ENCODE data around the gene ZBTB43.
"Not testable (repeated sequence)": the region's sequence is repeated elsewhere in the genome, so short reads cannot be mapped to it uniquely, and the experiment has no call there.

Gene ZBTB43

GRCh38 chr9:126793686-126794417 lies 11.0 kb upstream of the ZBTB43 start:
- no peak for FAIRE-seq
- no peak for DNase-seq (ENCODE audit: insufficient read length)
- no peak for TF ChIP-seq POLR2AphosphoS5 (IDR thresholded peaks at IDR 0.05; ENCODE audit: low read depth, low read length)
- no peak for TF ChIP-seq POLR2A (IDR thresholded peaks at IDR 0.05; ENCODE audit: low read depth, low read length)
- TF ChIP-seq TAF1 (IDR thresholded peaks at IDR 0.05; ENCODE audit: borderline replicate concordance, low read depth, low read length) = no peak

DNA sequence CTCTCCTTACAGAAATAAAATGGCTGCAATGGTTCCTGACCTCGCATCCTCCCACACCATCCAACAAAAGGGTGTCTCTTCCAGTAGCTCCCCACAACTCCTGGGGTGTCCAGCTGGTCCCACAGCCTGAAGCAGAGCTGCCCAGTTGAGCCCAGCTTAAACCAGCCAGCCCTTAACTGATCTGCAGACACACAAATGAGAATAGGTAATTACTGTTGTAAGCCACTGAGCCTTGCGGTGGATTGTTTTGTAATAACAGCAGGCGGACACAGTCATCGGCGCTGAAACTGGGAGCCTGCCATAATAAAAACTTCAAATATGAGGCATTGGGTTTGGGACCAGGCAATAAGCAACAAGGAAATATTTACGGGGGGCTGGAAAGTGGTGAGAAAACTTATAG lies 10.4 kb upstream of the ZBTB43 start:
- FAIRE-seq = no peak
- no peak for TF ChIP-seq TAF1 (IDR thresholded peaks at IDR 0.05; ENCODE audit: borderline replicate concordance, low read depth, low read length)
- no peak for TF ChIP-seq POLR2AphosphoS5 (IDR thresholded peaks at IDR 0.05; ENCODE audit: low read depth, low read length)
- TF ChIP-seq POLR2A (IDR thresholded peaks at IDR 0.05; ENCODE audit: low read depth, low read length) = no peak
- no peak for DNase-seq (ENCODE audit: insufficient read length)

DNA sequence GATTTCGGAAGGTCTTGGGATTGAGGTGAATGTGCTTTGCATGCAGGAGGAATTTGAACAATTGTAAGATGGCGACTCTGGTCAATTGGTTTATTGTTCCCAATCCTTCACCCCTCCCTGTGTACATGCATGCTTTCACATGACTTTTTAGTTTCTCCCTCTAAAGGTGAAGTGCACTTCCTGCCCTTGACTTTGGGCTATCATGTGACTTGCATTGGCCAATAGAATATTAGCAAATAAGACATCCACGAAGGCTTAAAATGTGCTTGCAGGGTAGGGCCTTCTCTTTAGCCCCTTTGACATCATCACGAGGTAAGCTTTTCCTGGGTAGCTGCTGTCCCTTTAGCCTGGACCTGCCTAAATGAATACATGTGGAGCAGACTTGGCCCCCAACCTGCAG lies 8.1 kb upstream of the ZBTB43 start:
- FAIRE-seq (no peak), DNase-seq (ENCODE audit: insufficient read length) (no peak)
- no peak for TF ChIP-seq POLR2A (IDR thresholded peaks at IDR 0.05; ENCODE audit: low read depth, low read length)
- TF ChIP-seq POLR2AphosphoS5 (IDR thresholded peaks at IDR 0.05; ENCODE audit: low read depth, low read length) = no peak
- no peak for TF ChIP-seq TAF1 (IDR thresholded peaks at IDR 0.05; ENCODE audit: borderline replicate concordance, low read depth, low read length)

GRCh38 chr9:126797903-126798302 lies 6.9 kb upstream of the ZBTB43 start:
- TF ChIP-seq TAF1 (IDR thresholded peaks at IDR 0.05; ENCODE audit: borderline replicate concordance, low read depth, low read length) (no peak), POLR2A (IDR thresholded peaks at IDR 0.05; ENCODE audit: low read depth, low read length) (no peak), POLR2AphosphoS5 (IDR thresholded peaks at IDR 0.05; ENCODE audit: low read depth, low read length) (no peak)
- FAIRE-seq (no peak), DNase-seq (ENCODE audit: insufficient read length) (no peak)

- TF ChIP-seq POLR2AphosphoS5 (IDR thresholded peaks at IDR 0.05; ENCODE audit: low read depth, low read length) (no peak), TAF1 (IDR thresholded peaks at IDR 0.05; ENCODE audit: borderline replicate concordance, low read depth, low read length) (no peak), POLR2A (IDR thresholded peaks at IDR 0.05; ENCODE audit: low read depth, low read length) (no peak)
- no peak for FAIRE-seq
- DNase-seq (ENCODE audit: insufficient read length) = no peak
Measured at GRCh38 chr9:126799034-126799433, 5.8 kb upstream of the ZBTB43 start.

GRCh38 chr9:126802318-126803059 lies 2.4 kb upstream of the ZBTB43 start:
- FAIRE-seq = no peak
- TF ChIP-seq TAF1 (IDR thresholded peaks at IDR 0.05; ENCODE audit: borderline replicate concordance, low read depth, low read length) = no peak
- DNase-seq (ENCODE audit: insufficient read length) = no peak

- DNase-seq (ENCODE audit: insufficient read length) (no peak), FAIRE-seq (no peak)
- TF ChIP-seq TAF1 (IDR thresholded peaks at IDR 0.05; ENCODE audit: borderline replicate concordance, low read depth, low read length) (no peak), POLR2A (IDR thresholded peaks at IDR 0.05; ENCODE audit: low read depth, low read length) (no peak), POLR2AphosphoS5 (IDR thresholded peaks at IDR 0.05; ENCODE audit: low read depth, low read length) (no peak)
Measured at GRCh38 chr9:126804198-126804695, 593 bp upstream of the ZBTB43 start.

DNA sequence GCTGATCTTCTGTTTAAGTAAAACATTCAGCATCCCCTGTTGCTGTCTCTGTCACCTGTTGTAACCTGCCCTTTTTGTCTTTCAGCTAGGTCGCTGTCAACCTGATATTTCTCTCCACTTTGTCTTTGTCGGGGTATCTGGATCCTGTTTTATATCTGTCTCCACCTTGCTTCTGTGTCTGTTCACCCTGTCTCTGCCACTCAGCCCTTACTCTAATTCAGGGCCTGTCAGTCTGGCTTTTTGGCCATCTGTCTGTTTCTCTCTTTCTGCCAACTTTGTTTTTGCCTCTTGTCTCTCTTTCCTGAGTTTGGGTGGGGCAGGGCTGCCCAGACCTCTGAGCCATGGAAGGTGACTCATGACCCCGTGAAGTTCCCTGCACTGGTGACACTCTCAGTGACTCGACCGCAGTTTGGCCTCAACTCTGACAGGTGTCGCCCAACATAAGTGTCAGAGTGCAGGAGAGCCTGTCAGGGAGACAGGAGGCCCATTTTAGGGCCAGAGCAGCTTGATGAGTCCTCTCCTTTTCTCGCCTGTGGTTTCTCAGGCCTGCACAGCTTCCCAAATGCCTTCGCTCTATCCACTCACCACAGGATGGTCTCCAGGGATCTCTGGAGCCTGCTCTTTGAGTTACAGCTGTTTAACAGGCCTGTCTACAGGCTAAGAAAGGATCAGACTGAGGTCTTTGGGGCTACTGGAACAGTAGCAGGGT lies 868 bp downstream of the ZBTB43 start:
- TF ChIP-seq POLR2AphosphoS5 (IDR thresholded peaks at IDR 0.05; ENCODE audit: low read depth, low read length) (no peak), TAF1 (IDR thresholded peaks at IDR 0.05; ENCODE audit: borderline replicate concordance, low read depth, low read length) (no peak), POLR2A (IDR thresholded peaks at IDR 0.05; ENCODE audit: low read depth, low read length) (no peak; the same call in 1 of the 2 replicates)
- DNase-seq (ENCODE audit: insufficient read length) = peak; percentile 47
- FAIRE-seq = peak; percentile 92

DNA sequence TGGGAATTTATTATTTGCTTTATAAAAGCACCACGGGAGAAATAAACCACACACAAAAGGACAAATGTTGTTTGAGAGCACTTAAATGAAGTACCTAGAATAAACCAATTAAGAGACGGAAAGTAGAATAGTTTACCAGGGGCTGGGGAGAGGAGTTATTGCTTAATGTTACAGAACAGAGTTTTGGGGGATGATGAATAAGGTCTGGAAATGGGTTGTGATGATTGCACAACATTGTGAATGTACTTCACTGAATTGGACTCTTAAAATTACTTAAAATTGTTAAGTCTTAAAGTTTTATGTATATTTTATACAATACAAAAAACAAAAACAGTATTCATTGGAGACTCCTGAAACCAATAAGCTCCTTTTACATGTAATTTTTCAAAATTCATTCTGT lies 1.5 kb downstream of the ZBTB43 start:
- DNase-seq (ENCODE audit: insufficient read length) (no peak), FAIRE-seq (no peak)
- TF ChIP-seq TAF1 (IDR thresholded peaks at IDR 0.05; ENCODE audit: borderline replicate concordance, low read depth, low read length) (no peak), POLR2A (IDR thresholded peaks at IDR 0.05; ENCODE audit: low read depth, low read length) (no peak), POLR2AphosphoS5 (IDR thresholded peaks at IDR 0.05; ENCODE audit: low read depth, low read length) (no peak)

DNA sequence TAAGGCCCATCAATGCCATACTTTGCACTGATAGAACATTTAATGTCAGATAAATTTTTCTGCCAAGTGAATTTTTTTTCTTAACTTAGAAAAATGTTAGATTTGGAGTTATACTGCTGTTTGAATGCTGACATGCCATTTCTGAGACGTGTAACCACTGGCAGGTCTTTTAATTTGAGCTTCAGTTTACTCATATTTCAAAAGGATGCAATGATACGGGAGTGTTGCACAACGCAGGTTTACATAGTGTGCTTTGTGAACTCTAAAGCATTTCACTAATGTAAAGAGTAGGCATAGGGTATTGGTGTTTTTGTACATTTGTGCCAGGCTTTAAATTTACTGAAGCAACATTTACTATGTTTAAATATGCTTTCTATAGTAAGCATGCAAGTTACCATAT lies 4.2 kb downstream of the ZBTB43 start:
- no peak for FAIRE-seq
- no peak for DNase-seq (ENCODE audit: insufficient read length)
- TF ChIP-seq TAF1 (IDR thresholded peaks at IDR 0.05; ENCODE audit: borderline replicate concordance, low read depth, low read length) = no peak
- TF ChIP-seq POLR2A (IDR thresholded peaks at IDR 0.05; ENCODE audit: low read depth, low read length) = no peak
- no peak for TF ChIP-seq POLR2AphosphoS5 (IDR thresholded peaks at IDR 0.05; ENCODE audit: low read depth, low read length)

GRCh38 chr9:126810221-126810620 lies 5.4 kb downstream of the ZBTB43 start:
- DNase-seq (ENCODE audit: insufficient read length); FAIRE-seq: not testable (repeated sequence)

GRCh38 chr9:126813072-126813471 lies 8.2 kb downstream of the ZBTB43 start:
- DNase-seq (ENCODE audit: insufficient read length) = no peak
- TF ChIP-seq POLR2A (IDR thresholded peaks at IDR 0.05; ENCODE audit: low read depth, low read length) (no peak), TAF1 (IDR thresholded peaks at IDR 0.05; ENCODE audit: borderline replicate concordance, low read depth, low read length) (no peak), POLR2AphosphoS5 (IDR thresholded peaks at IDR 0.05; ENCODE audit: low read depth, low read length) (no peak)
- FAIRE-seq = no peak
